Suprapubic skin (tissue), 4 donors: ENCODE results near the gene CPT1C. TPM values are rescaled to one million over a fixed set of nuclear protein-coding genes. Genes with fewer than 3 reads are reported as not detected.

ENCODE experiments used
- DNase-seq, 2 donors: peaks; one replicate each; pipeline ENCODE4 v3.0.0-alpha.2; 2019; ENCODE audit warnings: low spot score in 2 of 2
- H3K27ac ChIP-seq: fragments of 200-600 bp; sonication (generic); one replicate; pipeline ENCODE4 v1.5.1; 2019
- H3K27me3 ChIP-seq: fragments of 200-600 bp; sonication (generic); one replicate; pipeline ENCODE4 v1.5.1; 2019
- H3K36me3 ChIP-seq: fragments of 200-600 bp; sonication (generic); one replicate; pipeline ENCODE4 v1.5.1; 2019
- H3K4me1 ChIP-seq: fragments of 200-600 bp; sonication (generic); one replicate; pipeline ENCODE4 v1.5.1; 2019
- H3K4me3 ChIP-seq: fragments of 200-600 bp; sonication (generic); one replicate; pipeline ENCODE4 v1.5.1; 2019; ENCODE audit warnings: mild to moderate bottlenecking
- H3K9me3 ChIP-seq: fragments of 200-600 bp; sonication (generic); one replicate; pipeline ENCODE4 v1.5.1; 2019
- CTCF ChIP-seq, 2 donors: fragments of 200-600 bp in 1 of 2; fragments of 450-650 bp in 1 of 2; sonication (generic) in 1 of 2; IDR thresholded peaks; one replicate each; pipeline ENCODE4 v1.5.1; 2016 to 2019; ENCODE audit warnings: antibody characterized with exemption in 2 of 2, mild to moderate bottlenecking in 1 of 2, moderate library complexity in 1 of 2
- EP300 ChIP-seq: sonication (generic); formaldehyde crosslinking; IDR thresholded peaks from one replicate; pipeline ENCODE4 v1.6.1; 2017; ENCODE audit warnings: antibody characterized with exemption
- POLR2A ChIP-seq, 2 donors: fragments of 450-650 bp; IDR thresholded peaks; one replicate each; pipeline ENCODE4 v1.6.1; 2017; ENCODE audit warnings: antibody characterized with exemption in 2 of 2, mild to moderate bottlenecking in 2 of 2, moderate library complexity in 2 of 2
- POLR2AphosphoS5 ChIP-seq, 3 donors: sonication (generic); formaldehyde crosslinking; IDR thresholded peaks; one replicate each; pipeline ENCODE4 v1.6.1; 2017; ENCODE audit warnings: antibody characterized with exemption in 3 of 3
- WGBS: methylation state at CpG from one replicate; pipeline ENCODE4 v1.1.5; 2018; 5-methylcytosine and 5-hydroxymethylcytosine counted together
- total RNA-seq, 4 donors: library from RNA; depleted of rRNA; stranded (reverse); fragments of >200 nt; gene quantifications; one replicate each; pipeline ENCODE4 v1.1.0, GENCODE V29; 2016

The CPT1C gene
- total RNA-seq, 4 donors from 2014 or later = 0.57 to 1.2 (median 0.92) TPM

GRCh38 chr19:49663224-49663623 lies 27.7 kb upstream of the CPT1C start:
- Histone ChIP-seq H3K4me3 (no peak overlapping the region), H3K9me3 (no peaks in the 10 kb centered on the region), H3K4me1 (peaks cover 29% of the 10 kb centered on the region), H3K27me3 (no peaks in the 10 kb centered on the region), H3K27ac (no peak overlapping the region), H3K36me3 (peaks cover 47% of the 10 kb centered on the region)
- TF ChIP-seq POLR2AphosphoS5 (IDR thresholded peaks at IDR 0.05) (no peak), POLR2A (IDR thresholded peaks at IDR 0.05) (no peak), EP300 (no peak), CTCF (IDR thresholded peaks at IDR 0.05) (no peak)
- DNase-seq = no peak
- WGBS = 72% methylated on average over 11 of the region's 12 CpGs

GRCh38 chr19:49664171-49665035 lies 26.5 kb upstream of the CPT1C start:
- no peaks in the 10 kb centered on the region for H3K9me3 ChIP-seq
- H3K4me1 ChIP-seq = peaks cover 29% of the 10 kb centered on the region
- H3K36me3 ChIP-seq = peaks cover 35% of the 10 kb centered on the region
- peak in 1 of 3 donors; percentile 54 for TF ChIP-seq POLR2AphosphoS5 (IDR thresholded peaks at IDR 0.05)
- peak in 1 of 2 donors; percentile 14 for TF ChIP-seq POLR2A (IDR thresholded peaks at IDR 0.05)
- TF ChIP-seq EP300 = no peak
- TF ChIP-seq CTCF (IDR thresholded peaks at IDR 0.05) = peak; percentile 3 to 33
- H3K27ac ChIP-seq = peak overlapping the region; percentile 89
- H3K4me3 ChIP-seq = peak overlapping the region; percentile 76
- no peaks in the 10 kb centered on the region for H3K27me3 ChIP-seq
- 1% methylated on average over 52 of the region's 53 CpGs for WGBS
- peak; percentile 95 to 97 for DNase-seq

- Histone ChIP-seq H3K27ac (peak overlapping the region; percentile 89), H3K4me3 (peak overlapping the region; percentile 76), H3K27me3 (no peaks in the 10 kb centered on the region), H3K9me3 (no peaks in the 10 kb centered on the region), H3K36me3 (peaks cover 30% of the 10 kb centered on the region), H3K4me1 (peaks cover 29% of the 10 kb centered on the region)
- no peak for DNase-seq
- no peak for TF ChIP-seq POLR2A (IDR thresholded peaks at IDR 0.05)
- TF ChIP-seq POLR2AphosphoS5 (IDR thresholded peaks at IDR 0.05) = no peak
- no peak for TF ChIP-seq EP300
- no peak for TF ChIP-seq CTCF (IDR thresholded peaks at IDR 0.05)
- WGBS = 0% methylated on average over 7 of the region's 7 CpGs
These were observed 25.9 kb upstream of the CPT1C start for GRCh38 chr19:49665036-49665350.

GRCh38 chr19:49665351-49666119 lies 25.4 kb upstream of the CPT1C start, which contains the start of the genes BCL2L12 and IRF3:
TSS of gene BCL2L12 (plus strand) at chr19:49665933. CDS start at chr19:49666693, 760 bp downstream.
TSS of gene IRF3 (minus strand) at chr19:49665857. CDS start at chr19:49664838, 1,019 bp downstream.
- Histone ChIP-seq H3K36me3 (peaks cover 30% of the 10 kb centered on the region), H3K9me3 (no peaks in the 10 kb centered on the region), H3K4me3 (peak within 1 kb of the TSS; percentile 76), H3K27ac (peak within 1 kb of the TSS; percentile 89), H3K4me1 (peaks cover 29% of the 10 kb centered on the region), H3K27me3 (no peaks in the 10 kb centered on the region)
- peak; percentile 99 to 100 for DNase-seq
- TF ChIP-seq CTCF (IDR thresholded peaks at IDR 0.05) (no peak), POLR2AphosphoS5 (IDR thresholded peaks at IDR 0.05) (peak in 1 of 3 donors; percentile 79), EP300 (no peak), POLR2A (IDR thresholded peaks at IDR 0.05) (no peak)
- 0% methylated on average over 35 of the region's 50 CpGs for WGBS

GRCh38 chr19:49666120-49666444 lies 24.8 kb upstream of the CPT1C start:
- Histone ChIP-seq H3K27me3 (no peaks in the 10 kb centered on the region), H3K9me3 (no peaks in the 10 kb centered on the region), H3K4me1 (peaks cover 29% of the 10 kb centered on the region), H3K4me3 (peak overlapping the region; percentile 76), H3K27ac (peak overlapping the region; percentile 89), H3K36me3 (peaks cover 26% of the 10 kb centered on the region)
- TF ChIP-seq CTCF (IDR thresholded peaks at IDR 0.05) = no peak
- TF ChIP-seq EP300 = no peak
- no peak for TF ChIP-seq POLR2A (IDR thresholded peaks at IDR 0.05)
- no peak for TF ChIP-seq POLR2AphosphoS5 (IDR thresholded peaks at IDR 0.05)
- 0% methylated on average over 5 of the region's 9 CpGs for WGBS
- DNase-seq = no peak
